GM19468 (cell line): ENCODE data around the gene U2SURP.
"Not testable (repeated sequence)": the region's sequence is repeated elsewhere in the genome, so short reads cannot be mapped to it uniquely, and the experiment has no call there.

Source experiments
- ATAC-seq: cut with Tn5 transposase; IDR thresholded peaks from one replicate; pipeline ENCODE4 v1.9.1; 2021; ENCODE audit warnings: mild to moderate bottlenecking, moderate library complexity, moderate number of reproducible peaks; ENCODE audit not compliant: unreplicated experiment; ENCODE audit errors: extremely low read depth

U2SURP gene

DNA sequence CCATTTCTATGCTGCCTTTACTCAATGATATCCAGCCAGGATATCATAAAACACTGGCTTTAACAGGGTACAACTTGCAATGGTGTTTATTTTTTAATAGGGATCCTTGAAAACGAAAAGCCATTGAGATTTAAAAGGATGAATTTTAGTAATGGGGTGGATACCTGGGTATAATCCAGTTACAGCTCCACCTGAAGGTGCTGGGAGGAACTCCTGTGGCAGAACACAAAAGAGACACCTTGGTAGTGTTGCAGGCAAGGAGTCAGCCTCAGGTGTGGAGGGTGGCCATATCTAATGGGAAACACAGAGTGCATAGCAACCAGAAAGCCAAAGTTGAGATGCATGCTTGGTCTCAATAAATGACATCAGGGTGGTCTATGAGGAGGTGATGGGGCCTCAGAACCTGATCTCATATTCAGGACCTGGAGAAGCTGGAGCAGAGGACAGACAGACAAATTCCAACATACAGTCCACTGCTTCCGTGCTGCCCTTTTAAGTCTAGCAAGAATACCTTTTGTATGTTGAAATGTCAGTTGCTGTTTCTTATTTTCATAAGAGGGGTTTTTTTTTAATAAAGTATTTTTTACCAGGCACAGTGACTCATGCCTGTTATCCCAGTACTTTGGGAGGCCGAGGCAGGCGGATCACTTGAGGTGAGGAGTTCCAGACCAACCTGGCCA is 25.9 kb upstream of the U2SURP start:
- ATAC-seq = no peak

DNA sequence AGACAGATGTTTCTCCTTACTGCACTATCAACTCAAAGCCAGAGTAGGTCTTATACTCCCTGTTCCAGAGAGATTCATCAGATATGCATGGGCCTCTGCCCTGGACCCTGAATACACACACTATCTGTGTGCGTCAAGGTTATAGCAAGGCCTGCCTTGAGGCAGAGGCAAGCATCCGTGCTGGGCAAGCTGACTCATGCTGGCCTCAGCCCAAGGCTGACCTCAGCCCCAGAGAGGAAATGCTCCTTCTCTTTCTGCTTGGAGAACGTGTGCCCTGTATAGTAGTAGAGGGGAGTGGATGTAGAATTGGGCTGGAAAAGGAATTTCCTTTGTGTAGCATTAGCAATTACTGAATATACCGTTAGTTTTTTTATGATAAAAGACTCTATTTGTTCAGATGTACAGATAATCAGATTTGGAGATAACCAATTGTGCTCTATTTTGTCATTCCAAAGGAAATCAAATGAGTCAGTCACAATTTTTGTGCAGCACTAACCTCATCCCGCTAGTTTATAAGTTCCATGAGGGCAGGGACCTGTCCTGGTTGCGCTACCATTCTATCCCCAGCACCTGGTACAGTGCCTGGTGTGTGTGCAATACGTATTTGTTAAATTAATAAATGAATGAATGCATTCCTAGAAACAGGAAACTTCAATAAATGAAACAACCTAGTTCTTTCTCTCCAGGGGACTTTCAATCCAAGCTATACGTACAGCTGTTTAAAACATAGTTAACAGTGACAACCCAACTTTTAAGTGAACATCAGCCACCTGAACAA is 24.6 kb upstream of the U2SURP start:
- no peak for ATAC-seq

DNA sequence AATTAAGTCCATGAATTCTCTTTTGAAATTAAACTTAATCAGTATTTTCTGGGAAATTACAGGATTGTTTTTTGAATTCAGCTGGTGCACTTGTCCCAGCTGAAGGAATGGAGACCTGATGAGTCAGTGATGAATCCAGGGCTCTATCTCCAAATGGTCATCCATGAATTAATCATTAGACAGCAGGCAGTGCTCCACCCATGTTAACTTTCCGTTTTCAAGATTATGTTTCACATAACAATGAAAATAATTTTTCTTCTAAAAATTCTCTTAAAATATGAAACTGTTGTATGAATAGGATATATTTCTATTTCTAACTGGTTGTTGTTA is 24.0 kb upstream of the U2SURP start:
- ATAC-seq = no peak

DNA sequence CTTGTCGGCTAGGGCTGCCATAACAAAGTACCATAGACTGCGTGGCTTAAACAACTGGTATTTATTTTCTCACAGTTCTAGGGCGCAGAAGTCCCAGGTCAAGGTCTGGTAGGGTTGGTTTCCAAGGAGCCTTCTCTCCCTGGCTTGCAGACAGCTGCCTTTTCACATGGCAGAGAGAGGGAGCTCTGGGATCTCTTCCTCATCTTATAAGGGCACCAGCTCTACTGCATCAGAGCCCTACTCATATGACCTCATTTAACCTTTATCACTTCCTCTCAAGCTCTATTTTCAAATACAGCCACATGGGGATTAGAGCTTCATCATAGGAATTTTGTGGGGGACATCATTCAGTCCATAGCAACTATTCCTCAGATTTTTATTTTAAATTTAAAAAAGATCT is 20.3 kb upstream of the U2SURP start:
- ATAC-seq = no peak

DNA sequence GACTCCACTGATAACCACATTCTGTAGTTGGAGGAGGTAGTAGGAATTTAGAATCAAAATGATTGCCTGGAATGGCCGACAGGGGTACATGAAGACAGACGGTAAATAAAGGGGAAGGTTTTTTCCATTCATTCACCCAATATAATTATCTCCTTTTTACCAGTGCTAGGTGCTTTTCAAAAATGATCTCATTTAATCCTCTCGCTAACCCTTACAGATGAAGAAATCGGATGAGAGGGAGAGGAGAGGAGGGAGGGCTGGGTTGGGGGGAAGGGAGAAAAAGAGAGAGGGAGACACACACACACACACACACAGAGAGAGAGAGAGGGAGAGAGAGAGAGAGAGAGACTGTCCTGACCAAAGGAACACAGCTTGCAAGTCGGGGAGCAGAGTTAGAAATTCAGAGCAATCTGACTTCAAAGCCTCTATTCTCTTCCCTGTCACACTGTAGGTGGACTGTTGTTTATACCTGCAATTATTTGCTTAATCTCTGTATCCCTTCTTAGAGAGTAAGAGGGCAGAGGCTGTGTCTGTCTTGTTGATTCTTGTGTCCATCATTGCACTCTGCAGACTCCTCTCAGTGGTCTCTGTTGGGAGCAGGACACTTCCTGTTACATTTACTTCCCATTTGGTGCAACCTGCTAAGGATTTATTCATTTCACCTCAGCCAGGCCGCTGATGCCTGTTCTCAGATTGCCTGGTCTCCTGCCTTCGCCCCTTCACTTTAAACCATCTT is 19.2 kb upstream of the U2SURP start:
- no peak for ATAC-seq

DNA sequence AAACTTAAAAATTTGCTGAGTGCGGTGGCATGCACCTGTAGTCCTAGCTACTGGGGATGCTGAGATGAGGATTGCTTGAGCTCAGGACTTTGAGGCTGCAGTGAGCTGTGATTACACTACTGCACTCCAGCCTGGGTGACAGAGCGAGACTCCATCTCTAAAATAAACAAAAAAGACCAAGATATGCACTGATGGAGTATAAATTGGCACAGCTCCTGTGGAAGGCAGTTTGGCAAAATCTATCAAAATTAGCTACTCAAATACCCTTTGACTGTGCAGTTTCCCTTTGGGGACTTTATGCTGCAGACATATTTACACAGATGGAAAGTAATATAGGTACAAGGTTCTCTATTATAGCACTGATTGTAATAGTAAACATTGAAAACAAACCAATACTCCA is 18.1 kb upstream of the U2SURP start:
- ATAC-seq = no peak

DNA sequence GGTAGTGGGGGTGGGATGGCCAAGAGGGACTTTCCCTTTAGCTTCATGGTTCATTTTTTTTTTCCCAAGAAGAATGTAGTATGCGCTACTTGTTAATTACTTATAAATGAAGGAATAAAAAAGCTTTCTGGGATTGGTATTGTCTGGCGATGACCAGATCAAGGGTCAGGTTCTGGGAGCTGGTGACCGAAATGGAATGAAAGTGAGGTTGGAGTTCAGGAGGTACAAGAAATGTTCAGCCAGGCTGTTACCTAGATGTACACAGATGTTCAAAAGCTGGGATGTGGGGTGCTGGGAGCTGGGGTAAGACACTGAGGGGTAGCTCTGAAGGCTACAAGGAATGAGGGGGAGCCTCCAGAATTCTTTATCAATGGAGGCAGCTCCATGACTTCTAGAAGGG is 17.1 kb upstream of the U2SURP start:
- no peak for ATAC-seq

DNA sequence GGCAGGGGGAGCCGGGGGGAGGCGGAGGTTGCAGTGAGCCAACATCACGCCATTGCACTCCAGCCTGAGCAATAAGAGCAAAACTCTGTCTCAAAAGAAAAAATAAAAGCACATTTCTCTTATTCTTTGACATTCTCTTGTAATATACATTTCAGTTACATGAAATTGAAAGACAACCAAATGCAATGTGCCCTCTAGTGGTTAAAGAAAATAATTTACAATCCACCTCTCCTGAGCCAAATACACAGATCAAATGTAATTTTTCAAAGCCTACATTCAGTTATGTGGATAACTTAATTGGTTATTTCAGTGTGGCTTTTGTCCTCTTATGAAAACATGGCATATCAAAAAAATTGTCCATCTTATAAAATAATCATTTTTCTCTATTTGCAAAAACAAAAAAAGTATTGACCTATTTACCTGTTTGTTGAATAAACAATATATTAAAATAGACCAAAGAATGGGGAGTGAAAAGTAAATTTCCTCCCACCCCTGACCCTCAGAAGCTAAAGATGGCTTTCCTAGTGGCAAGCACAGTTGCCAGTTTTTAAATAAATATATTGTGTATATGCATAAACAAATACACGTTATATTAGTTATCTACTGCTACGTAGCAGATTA is 14.2 kb upstream of the U2SURP start:
- no peak for ATAC-seq

DNA sequence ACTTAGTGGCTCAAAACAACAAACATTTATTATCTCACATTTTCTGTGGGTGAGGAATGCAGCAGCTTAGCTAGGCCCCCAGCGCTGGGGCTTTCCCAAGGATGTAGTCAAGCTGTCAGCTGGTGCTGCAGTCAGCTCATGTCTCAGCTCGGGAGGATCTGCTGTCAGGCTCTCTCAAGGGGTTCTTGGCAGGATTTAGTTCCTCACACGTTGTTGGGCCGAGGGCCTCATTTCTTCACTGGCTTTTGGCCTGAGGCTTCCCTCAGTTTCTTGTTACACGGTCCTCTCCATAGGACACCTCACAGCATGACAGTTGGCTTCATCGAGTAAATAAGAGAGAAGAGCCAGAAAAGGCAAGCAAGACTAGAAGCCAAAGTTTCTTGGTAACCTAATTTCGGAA is 13.7 kb upstream of the U2SURP start:
- no peak for ATAC-seq

DNA sequence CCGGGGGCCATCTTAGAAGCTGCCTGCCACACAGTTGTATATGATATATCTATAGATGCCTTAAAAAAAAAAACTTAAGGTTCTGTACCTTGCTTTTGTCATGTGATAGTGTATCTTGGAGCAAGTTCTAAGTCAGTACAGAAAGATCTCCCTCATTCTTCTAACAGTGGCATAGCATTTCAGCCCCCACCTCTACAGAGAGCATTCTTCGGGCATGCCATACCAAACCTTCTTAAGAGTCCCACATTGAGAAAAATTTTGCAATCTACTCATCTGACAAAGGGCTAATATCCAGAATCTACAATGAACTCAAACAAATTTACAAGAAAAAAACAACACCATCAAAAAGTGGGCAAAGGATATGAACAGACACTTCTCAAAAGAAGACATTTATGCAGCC is 13.1 kb upstream of the U2SURP start:
- ATAC-seq = not testable (repeated sequence)

DNA sequence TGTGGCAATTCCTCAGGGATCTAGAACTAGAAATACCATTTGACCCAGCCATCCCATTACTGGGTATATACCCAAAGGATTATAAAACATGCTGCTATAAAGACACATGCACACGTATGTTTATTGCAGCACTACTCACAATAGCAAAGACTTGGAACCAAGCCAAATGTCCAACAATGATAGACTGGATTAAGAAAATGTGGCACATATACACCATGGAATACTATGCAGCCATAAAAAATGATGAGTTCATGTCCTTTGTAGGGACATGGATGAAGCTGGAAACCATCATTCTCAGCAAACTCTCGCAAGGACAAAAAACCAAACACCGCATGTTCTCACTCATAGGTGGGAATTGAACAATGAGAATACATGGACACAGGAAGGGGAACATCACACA is 12.5 kb upstream of the U2SURP start:
- ATAC-seq = not testable (repeated sequence)

DNA sequence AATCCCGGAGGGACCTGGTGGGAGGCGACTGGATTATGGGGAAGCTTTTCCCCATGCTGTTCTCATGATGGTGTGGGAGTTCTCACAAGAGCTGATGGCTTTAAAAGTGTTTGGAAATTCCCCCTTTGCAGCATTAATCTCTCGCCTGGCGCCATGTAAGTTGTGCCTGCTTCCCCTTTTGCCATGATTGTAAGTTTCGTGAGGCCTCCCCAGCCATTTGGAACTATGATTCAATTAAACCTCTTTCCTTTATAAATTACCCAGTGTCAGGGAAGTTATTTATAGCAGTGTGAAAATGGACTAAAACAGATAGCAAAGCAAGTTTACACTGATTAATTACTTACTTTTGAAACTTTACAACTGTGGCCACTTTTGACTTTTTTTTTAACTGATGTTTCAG is 10.6 kb upstream of the U2SURP start:
- no peak for ATAC-seq

DNA sequence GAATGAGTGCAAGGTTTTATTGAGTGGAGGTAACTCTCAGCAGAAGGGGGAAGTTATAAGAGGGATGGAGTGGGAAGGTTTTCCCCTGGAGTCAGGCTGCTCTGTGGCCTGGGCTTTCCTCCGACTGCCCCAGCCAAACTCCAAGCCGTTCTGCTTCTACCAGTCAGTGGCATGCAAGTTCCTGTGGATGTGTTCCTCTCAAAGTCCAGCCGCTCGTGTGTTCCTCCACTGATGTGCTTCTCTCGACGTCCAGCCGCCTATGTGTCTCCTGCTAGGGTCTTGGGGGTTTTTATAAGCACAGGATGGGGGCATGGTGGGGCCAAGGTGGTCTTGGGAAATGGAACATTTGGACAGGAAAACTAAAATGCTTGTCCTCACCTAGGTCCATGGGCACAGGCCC is 9.0 kb upstream of the U2SURP start:
- no peak for ATAC-seq

DNA sequence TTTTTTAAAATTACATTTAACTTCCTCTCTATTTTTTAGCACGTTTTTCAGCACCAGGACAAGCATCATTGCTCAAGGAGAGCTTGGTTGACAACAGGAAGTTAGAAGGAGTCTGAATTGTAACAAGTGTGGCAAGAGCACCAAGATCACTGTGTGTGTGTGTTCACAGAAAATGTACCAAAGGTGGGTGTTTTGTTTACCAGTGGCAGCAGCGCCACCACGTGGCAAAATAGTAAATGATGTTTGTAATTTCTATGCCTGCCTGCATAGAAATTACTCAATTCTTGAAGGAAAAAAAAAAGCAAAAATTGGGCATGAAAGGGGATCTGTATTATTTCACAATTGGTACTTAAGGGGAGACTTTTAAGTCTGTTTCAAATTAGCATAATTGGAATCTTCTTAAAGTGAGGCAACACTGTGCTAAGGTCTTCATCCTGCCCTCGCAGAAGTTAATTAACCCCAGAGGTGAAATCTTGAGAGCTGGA is 7.4 kb upstream of the U2SURP start:
- no peak for ATAC-seq

DNA sequence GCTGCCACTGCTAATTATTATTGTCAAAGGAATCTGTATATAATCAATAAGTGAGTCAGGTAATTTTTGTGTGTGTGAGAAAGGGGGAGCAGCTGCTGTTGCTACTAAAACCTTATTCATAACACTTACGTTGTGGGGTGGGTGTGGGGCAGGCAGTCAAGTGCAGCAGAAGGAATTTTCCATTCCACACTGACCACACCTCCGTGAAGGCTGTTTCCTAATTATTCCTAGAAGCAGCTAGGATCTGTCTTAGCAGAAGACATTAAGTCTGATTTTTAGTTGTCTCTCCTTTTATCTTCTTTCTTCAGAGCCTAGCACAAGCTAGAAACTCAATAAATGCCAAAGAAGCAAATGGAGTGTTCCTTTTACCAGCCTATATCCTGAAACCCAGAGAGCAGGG is 4.0 kb upstream of the U2SURP start:
- no peak for ATAC-seq

DNA sequence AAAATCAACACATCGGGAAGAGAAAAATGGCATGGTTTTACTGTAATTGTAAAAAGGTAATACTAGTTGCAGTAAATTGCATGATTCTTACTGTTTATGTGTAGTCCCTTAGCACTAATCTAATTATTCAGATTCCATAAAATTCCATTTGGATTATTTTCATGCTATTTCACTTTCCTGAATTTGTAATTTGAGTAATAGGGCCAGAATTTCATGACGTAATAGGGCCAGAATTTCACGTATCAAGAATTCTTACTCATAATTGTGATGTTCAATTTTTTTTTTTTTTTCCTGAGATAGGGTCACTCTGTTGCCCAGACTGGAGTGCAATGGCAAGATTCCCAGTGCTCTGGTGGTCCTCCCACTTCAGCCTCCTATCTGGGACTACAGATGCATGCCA is 2.9 kb upstream of the U2SURP start:
- no peak for ATAC-seq

DNA sequence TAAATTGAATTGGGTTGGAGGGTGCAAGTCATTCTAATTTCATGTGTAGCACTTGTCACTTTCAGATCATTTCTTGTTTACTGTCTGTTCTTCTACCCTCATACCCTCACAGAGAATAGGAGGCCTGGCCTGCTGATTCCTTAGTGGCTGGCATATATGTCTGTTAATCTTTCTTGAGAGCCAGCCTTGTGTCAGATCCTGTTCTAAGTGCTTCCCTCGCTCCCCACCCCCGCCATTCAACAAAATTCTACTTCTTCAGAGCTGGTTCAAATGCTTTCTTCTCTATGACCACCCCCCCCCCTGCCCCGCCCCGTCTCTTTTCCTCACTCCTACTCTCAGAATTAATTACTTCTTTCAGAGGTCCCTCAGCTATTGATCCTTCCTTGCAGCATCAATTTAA is 1.5 kb upstream of the U2SURP start:
- ATAC-seq = no peak

DNA sequence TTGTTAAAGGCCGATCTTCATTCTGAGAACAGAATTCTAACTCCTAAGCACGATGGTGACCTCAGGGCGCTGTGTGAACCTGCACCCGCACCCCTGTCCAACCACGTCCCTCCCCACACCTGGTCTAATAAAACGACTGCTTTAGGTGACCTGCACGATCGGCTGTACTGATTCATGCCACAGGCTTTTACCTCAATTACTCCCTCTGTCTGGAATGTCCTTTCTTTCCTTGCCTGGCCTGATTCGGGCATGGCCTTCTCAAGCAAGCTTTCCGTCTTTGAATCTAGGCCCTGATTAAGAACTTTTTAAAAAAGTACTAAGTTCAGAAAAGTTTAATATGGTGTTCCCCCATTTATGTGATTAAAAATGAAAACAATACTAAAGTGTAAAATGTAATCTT is 842 bp upstream of the U2SURP start:
- no peak for ATAC-seq

DNA sequence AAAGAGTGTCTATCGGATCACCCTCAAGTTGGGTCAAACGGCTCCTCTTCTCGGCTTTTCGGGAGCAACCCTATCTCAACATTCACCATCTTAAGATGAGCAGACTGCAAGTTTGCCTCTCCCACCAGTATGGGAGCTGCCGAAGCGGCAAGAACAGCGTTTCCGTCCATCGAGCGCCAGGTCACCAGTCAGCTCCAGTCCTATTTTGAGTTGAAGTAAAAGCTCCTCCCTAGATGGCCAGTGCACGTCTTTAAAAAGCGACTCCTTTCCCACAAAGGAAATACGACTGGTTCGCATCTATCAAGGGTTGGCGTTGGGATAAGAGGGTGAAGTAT is 369 bp upstream of the U2SURP start:
- ATAC-seq = peak; percentile 59

DNA sequence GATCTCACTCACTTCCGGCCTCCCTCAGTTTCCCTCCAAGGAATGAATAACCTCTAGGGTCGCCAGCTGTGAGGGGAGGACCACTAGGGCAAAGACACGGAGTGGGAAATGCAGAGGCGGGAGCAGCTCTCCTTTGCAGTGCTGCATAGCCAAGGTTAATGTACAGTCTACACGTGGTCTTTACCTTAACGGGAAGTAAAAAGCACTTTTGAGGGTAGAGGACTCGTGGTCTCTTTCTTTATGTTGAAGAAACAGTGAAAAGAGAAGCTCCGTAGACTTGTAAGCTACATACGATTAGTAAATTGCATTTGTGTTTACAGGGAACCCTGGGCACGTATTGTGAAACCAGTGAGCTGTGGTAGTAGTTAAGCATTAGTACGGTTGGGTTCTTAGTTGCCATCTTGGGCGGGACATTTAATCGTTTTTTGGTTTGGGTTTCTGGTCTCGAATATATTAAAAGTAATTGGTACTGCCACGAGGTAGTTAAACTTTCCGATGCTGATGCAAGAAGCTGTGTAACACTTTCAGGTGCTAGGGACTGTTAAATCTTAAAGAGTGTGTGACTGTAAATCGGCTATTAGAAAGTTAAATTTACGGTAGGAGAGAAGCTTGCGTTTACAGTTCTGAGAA is 828 bp downstream of the U2SURP start:
- peak; percentile 7 for ATAC-seq

DNA sequence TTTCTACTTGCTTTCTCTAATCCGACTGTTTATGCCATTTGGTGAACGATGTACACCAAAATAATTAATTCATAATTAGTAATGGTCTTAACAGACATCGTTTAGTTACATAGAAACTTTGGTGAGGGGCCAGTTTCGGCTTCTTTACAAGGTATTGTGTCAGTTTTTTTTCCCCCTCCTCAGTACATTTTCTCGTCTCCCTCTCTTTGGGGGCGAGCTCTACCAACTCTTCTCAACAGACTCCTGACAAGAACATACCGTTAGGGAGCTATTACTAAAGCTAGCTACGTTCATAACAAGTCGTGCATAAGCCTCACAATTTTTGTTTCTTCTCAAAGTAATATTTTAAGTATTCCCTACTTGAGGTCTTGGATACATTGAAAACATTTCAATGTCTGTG is 1.4 kb downstream of the U2SURP start:
- ATAC-seq = no peak
